Chondrocyte (in vitro differentiated cells): Measurements from ENCODE around the gene CD52. TPM values are rescaled to one million over a fixed set of nuclear protein-coding genes. Genes with fewer than 3 reads are reported as not detected.

Source experiments
- DNase-seq: peaks from one replicate; pipeline ENCODE4 v3.0.0; 2021; ENCODE audit warnings: mixed read lengths, low spot score
- H3K27ac Mint-ChIP-seq: one replicate; pipeline ENCODE4 v1.8.0; 2021; ENCODE audit warnings: mild to moderate bottlenecking, moderate library complexity, mixed read lengths; ENCODE audit not compliant: unreplicated experiment
- H3K27me3 Mint-ChIP-seq: 2 replicates; pipeline ENCODE4 v1.8.0; 2021; ENCODE audit warnings: low read depth, mixed read lengths
- H3K36me3 Mint-ChIP-seq: 2 replicates; pipeline ENCODE4 v1.8.0; 2021; ENCODE audit warnings: low read depth, mixed read lengths
- H3K4me1 Mint-ChIP-seq: 2 replicates; pipeline ENCODE4 v1.8.0; 2021; ENCODE audit warnings: low read depth, mild to moderate bottlenecking, mixed read lengths
- H3K4me3 Mint-ChIP-seq: one replicate; pipeline ENCODE4 v1.8.0; 2021; ENCODE audit warnings: mild to moderate bottlenecking, moderate library complexity, mixed read lengths; ENCODE audit not compliant: unreplicated experiment
- H3K9me3 Mint-ChIP-seq: 2 replicates; pipeline ENCODE4 v1.8.0; 2021; ENCODE audit warnings: low read depth, mixed read lengths
- CTCF ChIP-seq: fragments of 200-600 bp; sonication (generic); IDR thresholded peaks from 2 replicates; pipeline ENCODE4 v1.5.0; 2021; ENCODE audit warnings: antibody characterized with exemption, mild to moderate bottlenecking, moderate library complexity
- total RNA-seq: library from RNA; stranded (reverse); gene quantifications from 3 replicates; pipeline ENCODE4 v1.2.1, GENCODE V29; 2021

Gene CD52
- total RNA-seq, 1 donor from 2014 or later = not detected

- no peak overlapping the region for H3K4me3 Mint-ChIP-seq
- H3K27me3 Mint-ChIP-seq = peaks cover 45% of the 10 kb centered on the region
- no peaks in the 10 kb centered on the region for H3K4me1 Mint-ChIP-seq
- no peak for TF ChIP-seq CTCF
- no peak for DNase-seq
- no peak overlapping the region for H3K27ac Mint-ChIP-seq
- H3K36me3 Mint-ChIP-seq = no peaks in the 10 kb centered on the region
- no peaks in the 10 kb centered on the region for H3K9me3 Mint-ChIP-seq
These were observed 40.9 kb downstream of the CD52 start for GRCh38 chr1:26358411-26359384.

GRCh38 chr1:26359981-26360806 is 42.4 kb downstream of the CD52 start:
- no peak for TF ChIP-seq CTCF
- Mint-ChIP-seq H3K9me3 (no peaks in the 10 kb centered on the region), H3K27me3 (peaks cover 49% of the 10 kb centered on the region), H3K4me1 (no peaks in the 10 kb centered on the region), H3K36me3 (no peaks in the 10 kb centered on the region), H3K4me3 (no peak overlapping the region), H3K27ac (no peak overlapping the region)
- no peak for DNase-seq

- H3K27ac Mint-ChIP-seq = no peak overlapping the region
- H3K36me3 Mint-ChIP-seq = no peaks in the 10 kb centered on the region
- no peak for TF ChIP-seq CTCF
- H3K4me3 Mint-ChIP-seq = no peak overlapping the region
- no peaks in the 10 kb centered on the region for H3K4me1 Mint-ChIP-seq
- DNase-seq = no peak
- no peaks in the 10 kb centered on the region for H3K9me3 Mint-ChIP-seq
- H3K27me3 Mint-ChIP-seq = peaks cover 47% of the 10 kb centered on the region
These were observed 43.2 kb downstream of the CD52 start for GRCh38 chr1:26360807-26361604.

GRCh38 chr1:26361605-26362122 is 43.9 kb downstream of the CD52 start:
- Mint-ChIP-seq H3K27ac (no peak overlapping the region), H3K36me3 (no peaks in the 10 kb centered on the region), H3K9me3 (no peaks in the 10 kb centered on the region), H3K27me3 (peaks cover 48% of the 10 kb centered on the region), H3K4me1 (no peaks in the 10 kb centered on the region), H3K4me3 (no peak overlapping the region)
- no peak for DNase-seq
- no peak for TF ChIP-seq CTCF
